Anterior cingulate cortex (tissue), 58 donors: Measurements from ENCODE around the gene NFAT5.
"Not testable (repeated sequence)": the region's sequence is repeated elsewhere in the genome, so short reads cannot be mapped to it uniquely, and the experiment has no call there.

ENCODE experiments used
- DNase-seq, 58 donors: peaks; one replicate each; lab custom pipeline; 2025; lab: John Stamatoyannopoulos, UW

NFAT5 gene

GRCh38 chr16:69633375-69633774 lies 67.6 kb downstream of the NFAT5 start:
- no peak for DNase-seq

DNA sequence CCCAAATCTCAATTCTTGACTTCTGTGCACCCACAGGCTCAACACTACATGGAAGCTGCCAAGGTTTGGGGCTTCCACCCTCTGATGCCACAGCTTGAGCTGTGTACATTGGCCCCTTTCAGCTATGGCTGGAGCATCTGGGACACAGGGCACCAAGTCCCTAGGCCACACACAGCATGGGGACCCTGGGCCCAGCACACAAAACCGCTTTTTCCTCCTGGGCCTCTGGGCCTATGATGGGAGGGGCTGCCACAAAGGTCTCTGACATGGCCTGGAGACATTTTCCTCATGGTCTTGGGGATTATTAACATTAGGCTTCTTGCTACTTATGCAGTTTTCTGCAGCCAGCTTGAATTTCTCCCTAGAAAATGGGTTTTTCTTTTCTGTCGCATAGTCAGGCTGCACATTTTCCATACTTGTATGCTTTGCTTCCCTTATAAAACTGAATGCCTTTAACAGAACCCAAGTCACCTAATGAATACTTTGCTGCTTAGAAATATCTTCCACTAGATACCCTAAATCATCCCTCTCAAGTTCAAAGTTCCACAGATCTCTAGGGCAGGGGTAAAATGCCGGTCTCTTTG lies 70.9 kb downstream of the NFAT5 start:
- not testable (repeated sequence) for DNase-seq

DNA sequence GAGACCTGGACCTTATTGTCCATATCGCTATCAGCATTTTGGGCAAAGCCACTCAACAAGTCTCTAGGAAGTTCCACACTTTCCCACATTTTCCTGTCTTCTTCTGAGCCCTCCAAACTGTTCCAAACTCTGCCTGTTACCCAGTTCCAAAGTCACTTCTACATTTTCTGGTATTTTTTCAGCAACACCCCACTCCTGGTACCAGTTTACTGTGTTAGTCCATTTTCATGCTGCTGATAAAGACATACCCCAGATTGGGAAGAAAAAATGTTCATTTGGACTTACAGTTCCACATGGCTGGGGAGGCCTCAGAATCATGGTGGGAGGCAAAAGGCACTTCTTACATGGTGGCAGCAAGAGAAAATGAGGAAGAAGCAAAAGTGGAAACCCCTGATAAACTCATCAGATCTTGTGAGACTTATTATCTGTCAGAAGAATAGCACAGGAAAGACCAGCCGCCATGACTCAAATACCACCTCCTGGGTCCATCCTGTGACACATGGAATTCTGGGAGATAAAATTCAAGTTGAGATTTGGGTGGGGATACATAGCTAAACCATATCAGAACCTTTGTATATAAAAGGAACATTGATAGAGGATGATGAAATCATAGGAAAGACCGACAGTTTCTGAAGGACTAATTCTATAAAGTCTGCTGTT lies 71.6 kb downstream of the NFAT5 start:
- not testable (repeated sequence) for DNase-seq

- not testable (repeated sequence) for DNase-seq
Observed at GRCh38 chr16:69643997-69644396, 78.2 kb downstream of the NFAT5 start.

GRCh38 chr16:69644790-69645189 lies 79.0 kb downstream of the NFAT5 start:
- DNase-seq, result no peak

DNA sequence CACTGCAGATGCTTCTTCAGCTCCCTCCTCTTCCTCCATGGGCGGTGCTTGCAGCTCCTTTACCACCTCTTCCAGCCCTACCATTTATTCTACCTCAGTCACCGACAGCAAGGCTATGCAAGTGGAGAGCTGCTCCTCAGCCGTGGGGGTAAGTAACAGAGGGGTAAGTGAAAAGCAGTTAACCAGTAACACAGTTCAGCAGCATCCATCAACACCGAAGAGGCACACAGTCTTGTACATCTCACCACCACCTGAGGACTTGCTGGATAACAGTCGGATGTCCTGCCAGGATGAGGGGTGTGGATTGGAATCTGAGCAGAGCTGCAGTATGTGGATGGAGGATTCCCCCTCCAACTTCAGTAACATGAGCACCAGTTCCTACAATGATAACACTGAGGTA lies 81.3 kb downstream of the NFAT5 start:
- no peak for DNase-seq

- DNase-seq, result no peak
Observed at GRCh38 chr16:69651217-69651616, 85.5 kb downstream of the NFAT5 start.

DNA sequence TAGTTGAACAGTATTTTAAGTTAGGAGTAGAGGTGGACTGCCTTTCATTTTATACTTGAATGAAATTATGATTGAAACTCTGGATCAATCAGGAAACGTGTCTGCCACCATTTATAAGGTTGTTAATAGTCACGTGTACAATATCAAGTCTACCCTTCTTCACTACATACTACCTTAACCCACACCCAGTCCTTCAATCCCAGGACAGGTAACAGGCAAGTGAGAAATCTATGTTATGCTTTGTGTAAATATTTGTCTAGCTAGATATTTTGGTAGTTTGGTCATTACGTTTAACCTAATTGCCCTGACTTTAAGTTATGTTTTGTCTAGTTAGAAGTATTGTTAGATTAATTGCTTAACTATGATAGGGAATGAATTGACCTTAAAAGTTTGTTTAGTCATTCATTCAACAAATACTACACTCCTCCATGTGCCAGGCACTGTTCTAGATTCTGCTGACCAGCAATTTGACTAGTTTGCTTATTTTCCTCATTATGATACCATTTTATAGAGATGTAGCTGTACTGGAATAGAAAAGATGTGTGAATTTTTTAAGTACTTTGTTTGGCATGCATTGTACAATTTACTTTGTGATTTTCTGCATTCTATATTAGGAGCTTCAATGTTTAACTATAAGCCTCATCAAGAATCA lies 88.6 kb downstream of the NFAT5 start:
- DNase-seq, result no peak

GRCh38 chr16:69660166-69660565 lies 94.4 kb downstream of the NFAT5 start:
- DNase-seq, result no peak

GRCh38 chr16:69662901-69663300 lies 97.1 kb downstream of the NFAT5 start:
- no peak for DNase-seq

- DNase-seq, result no peak
Observed at GRCh38 chr16:69663846-69664245, 98.1 kb downstream of the NFAT5 start.

GRCh38 chr16:69669577-69669976 lies 103.8 kb downstream of the NFAT5 start:
- DNase-seq, result no peak

- no peak for DNase-seq
Observed at GRCh38 chr16:69672315-69672997, 106.7 kb downstream of the NFAT5 start.

- DNase-seq, result no peak
Observed at GRCh38 chr16:69672998-69673713, 107.4 kb downstream of the NFAT5 start.

DNA sequence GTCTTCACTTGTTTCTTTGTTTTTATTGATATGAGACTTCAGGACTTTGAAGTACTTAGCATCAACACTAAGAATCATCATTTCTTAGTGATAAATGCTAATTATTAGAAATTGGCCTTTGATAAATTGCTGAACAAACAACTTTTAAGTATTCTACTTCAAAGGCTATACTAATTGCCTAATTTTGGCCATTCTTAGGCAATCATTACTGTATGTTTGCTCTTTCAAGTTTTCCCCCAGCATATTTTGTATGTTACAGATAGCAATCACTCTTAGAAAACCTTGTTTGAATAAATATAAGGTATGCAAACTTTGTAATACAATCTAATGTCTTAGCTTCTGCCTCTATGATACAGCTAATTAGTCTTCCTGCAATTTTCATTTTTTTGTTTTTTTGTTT lies 114.6 kb downstream of the NFAT5 start:
- no peak for DNase-seq

DNA sequence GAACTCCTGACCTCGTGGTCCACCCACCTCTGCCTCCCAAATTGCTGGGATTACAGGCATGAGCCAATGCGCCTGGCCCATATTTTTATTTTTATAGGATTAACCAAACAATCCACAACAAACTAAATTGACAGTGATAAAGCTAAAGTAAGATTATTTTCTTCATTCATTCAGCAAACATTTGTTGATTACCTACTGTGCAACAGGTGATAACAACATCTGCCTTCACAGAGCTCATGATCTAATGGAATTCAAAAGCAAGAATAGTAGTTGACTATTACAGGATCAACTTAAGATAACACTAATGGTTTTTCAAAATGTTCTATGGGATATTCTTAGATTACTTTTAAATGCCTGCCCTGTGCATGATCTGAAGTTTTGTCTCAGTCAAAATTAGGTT lies 122.8 kb downstream of the NFAT5 start:
- no peak for DNase-seq

DNA sequence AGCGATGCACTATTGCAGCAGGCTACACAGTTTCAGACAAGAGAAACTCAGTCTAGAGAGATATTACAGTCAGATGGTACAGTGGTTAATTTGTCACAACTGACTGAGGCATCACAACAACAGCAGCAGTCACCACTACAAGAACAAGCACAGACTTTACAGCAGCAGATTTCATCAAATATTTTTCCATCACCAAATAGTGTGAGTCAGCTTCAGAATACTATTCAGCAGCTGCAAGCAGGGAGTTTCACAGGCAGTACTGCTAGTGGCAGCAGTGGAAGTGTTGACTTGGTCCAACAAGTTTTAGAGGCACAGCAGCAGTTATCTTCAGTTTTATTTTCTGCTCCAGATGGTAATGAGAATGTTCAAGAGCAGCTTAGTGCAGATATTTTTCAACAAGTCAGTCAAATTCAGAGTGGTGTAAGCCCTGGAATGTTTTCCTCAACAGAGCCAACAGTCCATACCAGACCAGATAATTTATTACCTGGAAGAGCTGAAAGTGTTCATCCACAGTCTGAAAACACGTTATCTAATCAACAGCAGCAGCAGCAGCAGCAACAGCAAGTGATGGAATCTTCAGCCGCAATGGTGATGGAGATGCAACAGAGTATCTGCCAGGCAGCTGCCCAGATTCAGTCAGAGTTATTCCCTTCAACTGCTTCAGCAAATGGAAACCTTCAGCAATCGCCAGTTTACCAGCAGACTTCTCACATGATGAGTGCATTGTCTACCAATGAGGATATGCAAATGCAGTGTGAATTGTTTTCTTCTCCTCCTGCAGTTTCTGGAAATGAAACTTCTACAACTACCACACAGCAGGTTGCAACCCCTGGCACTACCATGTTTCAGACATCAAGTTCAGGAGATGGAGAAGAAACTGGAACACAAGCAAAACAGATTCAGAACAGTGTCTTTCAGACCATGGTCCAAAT lies 126.5 kb downstream of the NFAT5 start:
- DNase-seq, result peak in 5 of 58 donors; percentile 1 to 49 (median 20)

GRCh38 chr16:69693916-69694315 lies 128.2 kb downstream of the NFAT5 start:
- DNase-seq, result no peak

DNA sequence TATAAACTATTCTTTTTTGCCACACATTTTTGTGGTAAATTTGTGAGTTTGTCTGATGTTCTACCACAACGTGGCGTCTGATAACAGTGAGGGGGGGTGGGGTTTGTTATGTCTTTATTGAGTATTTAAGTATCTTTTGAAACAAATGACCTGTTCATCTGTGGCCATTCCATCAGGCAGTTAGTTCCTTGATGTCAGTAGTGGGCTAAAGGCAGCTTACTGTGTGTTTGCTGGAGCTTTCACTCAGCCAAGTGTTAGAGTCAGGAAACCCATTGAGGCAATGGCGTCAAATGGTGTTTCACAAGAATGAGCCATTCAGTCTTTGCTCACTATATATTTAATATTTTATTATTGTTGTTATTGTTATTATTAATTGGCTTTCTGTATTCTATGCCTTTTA lies 132.6 kb downstream of the NFAT5 start:
- no peak for DNase-seq

- DNase-seq, result no peak
Observed at GRCh38 chr16:69699915-69700314, 134.1 kb downstream of the NFAT5 start.
